SK-N-DZ (cell line): ENCODE results near the gene PPME1.

Experiments
- DNase-seq: peaks from one replicate; pipeline ENCODE4 v3.0.0-alpha.2; 2015; ENCODE audit warnings: low spot score

The PPME1 gene

GRCh38 chr11:74157169-74157568, 13.9 kb upstream of the PPME1 start:
- DNase-seq: no peak

GRCh38 chr11:74159642-74160041, 11.4 kb upstream of the PPME1 start:
- DNase-seq: no peak

GRCh38 chr11:74162681-74163467, 8.2 kb upstream of the PPME1 start:
- DNase-seq: no peak

DNA sequence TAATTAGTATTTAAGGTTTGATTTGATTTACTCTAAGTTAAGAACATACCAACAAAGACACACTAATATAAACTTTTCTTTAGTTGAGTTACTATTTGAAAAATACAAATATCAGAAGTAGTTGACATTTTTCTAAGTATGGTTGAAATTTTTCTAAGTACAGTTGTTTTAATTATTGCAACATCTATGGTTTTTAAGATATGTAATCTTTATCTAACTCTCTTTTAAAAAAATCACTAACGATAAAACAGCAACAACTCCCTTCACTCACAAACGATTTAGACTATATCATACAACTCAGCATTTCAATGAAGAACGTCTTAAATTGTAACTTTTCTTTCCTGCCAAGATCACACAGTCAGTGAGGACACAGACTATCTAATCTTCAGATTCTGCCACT, 2.3 kb upstream of the PPME1 start:
- no peak for DNase-seq

DNA sequence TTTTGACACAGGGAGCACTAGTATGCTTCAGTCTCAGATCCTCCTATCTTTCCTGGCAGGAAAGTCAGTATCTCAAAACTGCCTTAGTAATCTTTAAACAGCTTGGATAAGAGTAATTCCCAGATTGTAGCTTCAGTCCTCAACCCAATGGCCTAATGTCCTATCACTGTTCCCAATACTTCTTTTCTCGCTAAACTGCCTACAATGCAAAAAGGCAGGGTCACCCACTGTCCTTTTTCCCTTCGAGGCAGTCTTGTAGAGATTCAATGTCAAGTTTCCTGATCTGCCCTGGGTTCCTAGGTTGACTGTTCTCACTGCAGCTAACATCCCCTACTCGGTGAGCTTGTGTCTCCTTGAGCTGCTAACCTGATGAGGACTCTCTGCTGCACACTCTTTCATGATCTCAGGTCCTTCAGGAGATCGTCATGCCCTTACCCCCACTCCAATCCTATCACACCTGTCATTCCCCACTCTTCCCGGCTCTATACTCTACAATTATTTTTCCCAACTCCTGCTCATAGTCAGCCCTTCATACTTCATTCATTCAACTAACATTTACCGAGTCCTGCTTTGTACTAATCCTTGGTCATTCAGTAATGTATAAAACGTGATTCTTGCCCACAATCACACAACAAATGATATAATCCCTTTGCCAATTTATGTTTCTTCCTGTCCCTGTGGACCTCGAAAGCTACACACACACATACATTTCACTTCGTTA, 1.2 kb upstream of the PPME1 start:
- DNase-seq: peak; percentile 15

DNA sequence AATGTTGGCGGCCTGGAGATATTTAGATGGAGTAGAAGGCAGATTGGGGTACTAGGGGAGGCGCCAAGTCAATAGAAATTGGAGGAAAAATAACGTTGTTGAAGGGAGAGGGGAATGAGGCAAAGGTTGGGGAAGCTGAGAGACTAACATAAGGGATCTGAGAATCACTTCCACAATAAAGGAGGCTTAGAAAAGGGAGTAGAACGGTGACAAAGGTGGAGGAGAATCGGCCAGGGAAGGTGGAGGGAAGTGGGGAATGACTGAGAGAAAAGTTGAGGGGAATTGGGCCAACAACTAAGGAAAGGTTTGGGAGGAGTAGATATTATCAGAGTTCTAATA, 510 bp downstream of the PPME1 start:
- DNase-seq: peak; percentile 6

- no peak for DNase-seq
Measured at GRCh38 chr11:74171997-74172396, 908 bp downstream of the PPME1 start.

DNA sequence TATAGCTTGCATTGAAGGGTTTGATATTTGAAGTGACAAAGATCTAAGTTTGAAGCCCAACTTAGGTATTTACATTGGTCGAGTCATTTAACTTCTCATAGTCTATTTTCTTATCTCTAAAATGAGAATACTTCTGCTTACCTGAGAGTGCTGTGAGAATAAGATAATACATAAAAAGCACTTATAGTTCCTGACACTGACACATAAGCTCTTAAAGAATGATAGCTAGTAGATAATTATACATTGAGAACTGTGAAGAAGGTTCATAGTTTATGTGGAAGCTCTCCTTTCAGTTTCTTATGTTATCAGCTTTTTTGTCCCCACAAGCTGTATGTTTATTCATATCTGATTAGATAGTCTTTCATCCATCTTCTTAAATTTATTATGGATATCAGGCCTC, 4.8 kb downstream of the PPME1 start:
- DNase-seq: no peak

DNA sequence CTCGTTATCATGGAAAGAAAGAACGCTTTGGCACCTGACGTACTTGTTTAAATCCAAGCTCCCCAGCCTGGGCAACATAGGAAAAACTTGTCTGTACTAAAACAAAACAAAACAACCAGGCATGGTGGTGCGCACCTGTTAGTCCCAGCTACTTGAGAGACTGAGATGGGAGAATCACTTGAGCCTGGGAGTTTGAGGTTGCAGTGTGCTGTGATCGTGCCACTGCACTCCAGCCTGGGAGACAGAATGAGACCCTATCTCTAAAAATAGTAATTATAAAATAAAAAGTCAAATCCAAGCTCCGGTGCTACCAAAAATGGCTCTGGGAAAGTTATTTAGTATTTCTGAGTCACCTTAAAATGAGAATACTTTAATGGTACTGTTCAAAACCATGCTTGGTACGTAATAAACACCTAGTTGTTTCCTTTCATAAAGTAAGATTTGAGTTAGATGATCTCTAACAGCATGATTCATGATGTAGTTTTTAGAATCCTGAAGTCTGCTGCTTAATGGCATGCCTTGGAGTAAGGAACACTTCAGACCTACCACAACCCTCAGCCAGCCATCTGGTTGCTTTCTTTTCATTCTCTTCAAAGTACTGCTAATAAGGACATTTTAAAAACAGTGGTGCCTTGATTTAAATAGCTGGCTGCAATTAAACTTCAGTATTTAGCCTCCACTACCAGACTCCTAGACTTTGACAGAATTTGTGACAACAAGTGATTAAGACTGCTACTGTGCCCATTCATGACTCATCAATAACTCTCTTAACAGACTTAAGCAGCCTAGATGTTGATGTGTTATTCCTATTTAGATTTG, 8.4 kb downstream of the PPME1 start:
- no peak for DNase-seq

- DNase-seq: no peak
Measured at GRCh38 chr11:74182635-74183034, 11.5 kb downstream of the PPME1 start.

DNA sequence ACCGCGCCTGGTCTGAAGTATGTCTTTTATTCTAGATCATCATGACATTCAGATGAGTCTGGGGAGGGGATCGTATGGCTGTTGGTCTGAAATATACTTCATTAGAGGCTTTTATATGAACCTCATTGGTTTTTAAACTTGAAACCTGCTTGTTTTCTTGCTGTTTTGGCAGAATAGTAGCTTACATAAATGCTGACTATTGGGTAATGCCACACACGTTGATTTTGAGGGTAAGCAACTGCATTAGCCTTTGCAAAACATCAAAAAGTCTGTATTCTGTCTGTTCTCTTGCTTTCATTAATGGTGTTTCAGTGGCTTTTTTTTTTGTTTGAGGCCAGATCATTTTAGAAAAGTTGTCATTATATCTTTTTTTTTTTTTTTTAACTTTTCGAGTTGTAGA, 14.2 kb downstream of the PPME1 start:
- DNase-seq: no peak

DNA sequence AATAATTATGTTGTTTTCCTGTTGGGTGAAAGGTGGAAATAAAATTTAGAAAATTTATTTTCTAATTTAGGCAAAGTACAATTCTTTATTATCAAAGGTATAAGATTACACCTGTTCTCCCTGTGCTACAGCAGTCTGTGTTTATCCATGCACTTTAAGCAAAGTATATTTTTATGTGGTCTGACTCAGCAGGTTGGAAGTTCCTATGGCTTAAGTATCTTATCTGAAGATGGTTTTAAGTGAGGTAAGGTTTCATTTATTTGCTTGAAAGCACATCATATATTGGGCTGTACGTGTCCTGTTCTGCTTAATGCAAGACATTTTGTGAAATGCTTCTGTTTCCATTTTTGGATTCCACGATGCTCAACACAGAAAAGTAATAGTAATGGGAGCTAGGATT, 14.6 kb downstream of the PPME1 start:
- DNase-seq: no peak

GRCh38 chr11:74195828-74196227, 24.7 kb downstream of the PPME1 start:
- DNase-seq: no peak

DNA sequence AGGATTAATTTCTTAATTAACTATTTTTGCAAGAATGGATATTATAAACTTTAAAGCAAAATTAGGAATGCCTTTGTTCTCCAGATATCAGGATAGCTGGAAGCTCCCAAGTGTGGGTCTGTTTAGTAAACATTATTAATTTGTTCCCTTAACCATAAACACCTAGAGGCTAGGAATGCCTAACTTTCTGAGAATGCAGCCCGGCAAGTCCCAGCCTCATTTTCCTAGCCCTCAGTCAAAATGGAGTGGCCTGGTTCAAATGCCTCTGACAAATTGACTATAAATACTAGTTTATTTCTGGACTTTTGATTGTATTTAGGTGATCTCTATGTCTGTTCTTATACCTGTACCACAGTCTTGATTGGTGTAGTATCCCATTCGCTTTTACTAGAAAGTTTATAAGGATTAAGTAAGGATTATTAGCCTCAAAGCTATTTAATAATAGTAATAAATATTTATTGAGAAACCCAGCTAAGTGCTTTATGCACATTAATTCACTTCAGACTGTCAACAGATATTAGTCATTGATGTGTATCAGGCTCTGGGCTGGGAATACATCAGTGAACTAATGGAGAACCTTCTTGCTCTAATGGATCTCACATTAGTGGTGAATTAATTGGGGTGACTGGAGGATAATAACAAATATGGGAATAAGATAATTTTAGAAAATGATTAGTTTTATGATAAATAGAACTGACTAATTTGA, 25.8 kb downstream of the PPME1 start:
- DNase-seq: no peak

DNA sequence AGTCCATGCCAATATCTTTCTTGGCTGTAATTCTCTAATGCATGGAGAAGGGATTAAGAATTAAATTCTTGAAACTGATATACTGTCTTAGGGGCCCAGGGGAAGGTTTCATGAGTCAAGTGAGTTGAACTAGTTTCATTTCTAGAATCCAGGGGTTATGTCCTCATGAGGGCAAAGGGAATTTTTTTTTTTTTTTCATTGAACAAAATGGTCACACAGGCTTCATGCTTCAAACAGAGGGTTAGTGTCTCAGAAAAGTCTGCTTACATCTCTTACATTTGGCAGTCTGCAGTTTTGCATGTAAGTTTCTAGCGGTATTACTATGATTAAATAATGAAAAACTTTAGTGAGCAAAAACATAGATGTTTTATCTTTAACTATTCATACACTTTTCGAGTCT, 32.9 kb downstream of the PPME1 start:
- no peak for DNase-seq

DNA sequence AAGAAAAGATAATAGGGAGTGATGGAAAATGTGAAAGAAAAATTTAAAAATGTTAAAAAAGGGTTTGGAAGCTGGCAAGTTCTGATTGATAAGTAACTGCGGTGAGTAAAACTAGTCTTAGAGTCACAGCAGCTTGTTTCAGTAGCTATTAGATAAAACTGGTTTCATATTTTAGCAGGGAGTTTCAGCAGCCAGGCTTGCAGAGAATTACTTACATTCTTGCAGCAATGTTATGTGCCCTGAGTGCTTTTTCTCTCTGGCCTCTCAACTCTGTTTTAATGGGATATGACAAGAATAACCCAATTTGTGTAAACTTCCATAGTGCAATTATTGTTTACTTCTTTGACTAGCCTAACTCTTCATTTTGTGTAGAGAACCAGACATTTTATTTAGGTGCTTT, 33.6 kb downstream of the PPME1 start:
- no peak for DNase-seq

DNA sequence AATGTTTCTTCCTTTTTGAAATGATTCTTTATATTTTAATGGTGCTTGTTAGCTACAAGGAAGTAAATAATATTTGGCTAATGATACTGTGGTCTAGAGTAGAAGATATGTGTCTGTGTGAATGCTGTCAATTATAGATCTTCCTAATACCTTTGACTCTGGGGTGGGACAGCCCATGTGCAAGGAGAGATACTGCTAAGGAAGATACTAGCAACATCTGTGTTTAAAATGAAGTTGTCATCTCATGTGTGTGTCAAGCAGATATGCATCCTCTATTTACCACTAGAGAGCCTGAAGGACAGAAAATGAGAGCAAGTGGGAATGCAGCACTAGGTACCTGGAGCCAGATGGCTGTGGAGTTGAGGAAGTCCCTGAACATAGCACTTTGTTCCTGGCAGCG, 34.1 kb downstream of the PPME1 start:
- no peak for DNase-seq

GRCh38 chr11:74206746-74207145, 35.7 kb downstream of the PPME1 start:
- DNase-seq: peak; percentile 68

DNA sequence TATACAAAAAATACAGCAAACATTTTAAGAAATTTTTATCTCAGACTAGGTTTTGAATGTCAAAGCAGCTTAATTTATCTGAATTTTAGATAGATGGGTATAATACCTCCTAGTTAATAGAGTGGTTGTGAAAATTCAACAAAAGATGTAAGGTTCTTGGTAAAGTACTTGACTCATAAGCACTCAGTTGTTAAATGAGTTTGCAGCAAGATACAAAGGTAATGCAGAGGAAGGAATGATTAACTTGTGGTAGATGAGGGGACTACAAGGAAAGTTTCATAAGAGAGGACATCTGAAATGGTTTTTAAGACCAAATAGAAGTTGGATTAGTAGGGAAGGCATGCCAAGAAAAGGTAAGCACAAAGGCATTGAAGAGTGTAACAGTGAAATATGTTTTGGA, 37.4 kb downstream of the PPME1 start:
- DNase-seq: no peak

GRCh38 chr11:74212533-74212932, 41.4 kb downstream of the PPME1 start:
- no peak for DNase-seq

- peak; percentile 79 for DNase-seq
Measured at GRCh38 chr11:74220376-74220775, 49.3 kb downstream of the PPME1 start.

DNA sequence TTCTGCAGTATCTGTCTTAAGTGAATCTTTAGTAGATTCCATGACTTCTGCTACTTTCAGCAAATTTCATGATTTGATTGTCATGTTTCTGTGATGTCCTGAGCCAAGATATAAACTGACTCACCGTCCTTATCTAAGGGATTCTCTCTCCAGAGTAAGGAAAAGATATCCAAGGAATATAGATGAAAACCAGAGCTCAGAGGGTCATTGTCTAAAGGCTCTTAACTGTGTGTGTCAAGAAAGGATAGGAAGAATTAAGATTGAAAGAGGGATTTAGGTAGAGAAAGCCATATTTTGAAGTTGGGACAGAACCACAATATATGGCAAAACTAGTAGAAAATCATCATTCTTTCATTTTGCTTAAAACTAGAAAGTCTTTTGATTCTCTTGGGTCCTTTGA, 50.7 kb downstream of the PPME1 start:
- DNase-seq: no peak
